GM19372 (cell line): ENCODE data around the gene YWHAG.
A peak's percentile ranks its signal among the peaks of the same experiment; 100 is the strongest.
"Not testable (repeated sequence)": the region's sequence is repeated elsewhere in the genome, so short reads cannot be mapped to it uniquely, and the experiment has no call there.

Experiments
- ATAC-seq: cut with Tn5 transposase; IDR thresholded peaks from one replicate; pipeline ENCODE4 v1.9.1; 2021; ENCODE audit warnings: mild to moderate bottlenecking, low read depth, moderate library complexity; ENCODE audit not compliant: unreplicated experiment

Gene YWHAG

GRCh38 chr7:76302347-76303201 is 56.2 kb downstream of the YWHAG start, which contains the start of gene HSPB1:
Gene HSPB1, plus strand, starts transcription at chr7:76302673. Its CDS starts 40 bp downstream, at chr7:76302713.
- peak; percentile 64 for ATAC-seq

GRCh38 chr7:76301000-76301399 is 57.8 kb downstream of the YWHAG start:
- ATAC-seq = no peak

GRCh38 chr7:76300166-76300731 is 58.5 kb downstream of the YWHAG start:
- no peak for ATAC-seq

GRCh38 chr7:76296743-76297740 is 61.7 kb downstream of the YWHAG start:
- no peak for ATAC-seq

- no peak for ATAC-seq
These were observed 64.3 kb downstream of the YWHAG start for GRCh38 chr7:76294344-76295024.

- no peak for ATAC-seq
These were observed 65.3 kb downstream of the YWHAG start for GRCh38 chr7:76293407-76293901.

GRCh38 chr7:76292911-76293310 is 65.9 kb downstream of the YWHAG start:
- ATAC-seq = not testable (repeated sequence)

- ATAC-seq = no peak
These were observed 66.6 kb downstream of the YWHAG start for GRCh38 chr7:76292213-76292573.

GRCh38 chr7:76291351-76292212 is 67.2 kb downstream of the YWHAG start:
- peak; percentile 82 for ATAC-seq

GRCh38 chr7:76290847-76291350 is 67.9 kb downstream of the YWHAG start:
- ATAC-seq = not testable (repeated sequence)

GRCh38 chr7:76286842-76287403 is 71.9 kb downstream of the YWHAG start:
- no peak for ATAC-seq

- ATAC-seq = no peak
These were observed 73.0 kb downstream of the YWHAG start for GRCh38 chr7:76285604-76286374.

GRCh38 chr7:76283254-76284159 is 75.3 kb downstream of the YWHAG start:
- ATAC-seq = no peak

GRCh38 chr7:76282344-76283253 is 76.2 kb downstream of the YWHAG start:
- ATAC-seq = no peak

- no peak for ATAC-seq
These were observed 77.0 kb downstream of the YWHAG start for GRCh38 chr7:76281706-76282343.
